Measurements from ENCODE around the gene FAM53A. TPM values are rescaled to one million over a fixed set of nuclear protein-coding genes. Genes with fewer than 3 reads are reported as not detected.

FAM53A gene
- total RNA-seq, 1 donor from 2014 or later = 10.5 TPM

GRCh38 chr4:1683261-1683735 lies 815 bp downstream of the FAM53A start:
- no peaks in the 10 kb centered on the region for H3K27me3 Mint-ChIP-seq (ENCODE audit: low read depth)
- no peaks in the 10 kb centered on the region for H3K9me3 Mint-ChIP-seq
- peak overlapping the region; percentile 74 for H3K4me3 Mint-ChIP-seq
- peaks cover 10% of the 10 kb centered on the region for H3K4me1 Mint-ChIP-seq
- H3K27ac Mint-ChIP-seq = peak overlapping the region; percentile 86
- no peak for DNase-seq (ENCODE audit: low spot score in 2 of 2, unreplicated experiment in 2 of 2)
- TF ChIP-seq CTCF (IDR thresholded peaks at IDR 0.05; ENCODE audit: unreplicated experiment) = no peak
- no peaks in the 10 kb centered on the region for H3K36me3 Mint-ChIP-seq

GRCh38 chr4:1682860-1683259 lies 1.3 kb downstream of the FAM53A start:
- Mint-ChIP-seq H3K27ac (peak overlapping the region; percentile 23), H3K4me3 (peak overlapping the region; percentile 74), H3K4me1 (peaks cover 10% of the 10 kb centered on the region), H3K36me3 (no peaks in the 10 kb centered on the region), H3K9me3 (no peaks in the 10 kb centered on the region), H3K27me3 (ENCODE audit: low read depth) (no peaks in the 10 kb centered on the region)
- DNase-seq (ENCODE audit: low spot score in 2 of 2, unreplicated experiment in 2 of 2) = no peak
- no peak for TF ChIP-seq CTCF (IDR thresholded peaks at IDR 0.05; ENCODE audit: unreplicated experiment)

DNA sequence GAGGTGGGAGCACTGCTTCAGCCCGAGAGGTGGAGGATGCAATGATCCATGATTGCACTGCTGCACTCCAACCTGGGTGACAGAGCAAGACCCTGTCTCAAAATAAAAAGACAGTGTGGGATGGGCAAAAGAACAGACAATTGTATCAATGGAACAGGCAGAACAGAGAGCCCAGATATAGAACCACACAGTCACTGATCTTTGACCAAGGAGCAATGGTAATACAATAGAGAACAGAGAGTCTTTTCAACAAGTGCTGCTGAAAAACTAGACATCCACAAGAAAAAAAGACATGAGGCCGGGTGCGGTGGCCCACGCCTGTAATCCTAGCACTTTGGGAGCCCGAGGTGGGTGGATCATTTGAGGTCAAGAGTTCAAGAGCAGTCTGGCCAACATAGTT lies 5.9 kb downstream of the FAM53A start:
- Mint-ChIP-seq H3K27ac (no peak overlapping the region), H3K9me3 (no peaks in the 10 kb centered on the region), H3K4me1 (peaks cover 6% of the 10 kb centered on the region), H3K4me3 (no peak overlapping the region), H3K27me3 (ENCODE audit: low read depth) (peaks cover 5% of the 10 kb centered on the region), H3K36me3 (no peaks in the 10 kb centered on the region)
- DNase-seq (ENCODE audit: low spot score in 2 of 2, unreplicated experiment in 2 of 2) = no peak
- no peak for TF ChIP-seq CTCF (IDR thresholded peaks at IDR 0.05; ENCODE audit: unreplicated experiment)

- Mint-ChIP-seq H3K9me3 (no peaks in the 10 kb centered on the region), H3K36me3 (no peaks in the 10 kb centered on the region), H3K4me3 (no peak overlapping the region), H3K27ac (no peak overlapping the region), H3K4me1 (no peaks in the 10 kb centered on the region), H3K27me3 (ENCODE audit: low read depth) (peaks cover 5% of the 10 kb centered on the region)
- TF ChIP-seq CTCF (IDR thresholded peaks at IDR 0.05; ENCODE audit: unreplicated experiment) = no peak
- no peak for DNase-seq (ENCODE audit: low spot score in 2 of 2, unreplicated experiment in 2 of 2)
Measured at GRCh38 chr4:1676605-1677525, 7.2 kb downstream of the FAM53A start.

DNA sequence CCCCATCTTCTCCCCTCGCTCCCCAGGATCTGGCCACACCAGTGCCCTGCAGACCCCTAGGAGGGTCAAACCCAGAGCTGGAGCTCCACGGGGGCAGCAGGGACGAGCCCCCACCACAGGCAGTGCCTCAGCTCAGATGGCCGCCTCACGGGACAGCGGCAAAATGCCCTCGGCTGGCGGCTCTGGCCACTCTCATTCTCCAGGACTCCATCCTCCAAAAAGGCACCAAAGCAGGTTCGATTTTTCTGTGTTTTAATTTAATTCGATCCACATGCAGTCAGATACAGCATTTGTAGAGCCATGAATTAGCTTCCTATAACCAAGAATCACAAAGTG lies 8.3 kb downstream of the FAM53A start:
- no peak for TF ChIP-seq CTCF (IDR thresholded peaks at IDR 0.05; ENCODE audit: unreplicated experiment)
- Mint-ChIP-seq H3K36me3 (no peaks in the 10 kb centered on the region), H3K9me3 (no peaks in the 10 kb centered on the region), H3K4me3 (no peak overlapping the region), H3K27me3 (ENCODE audit: low read depth) (peaks cover 5% of the 10 kb centered on the region), H3K4me1 (no peaks in the 10 kb centered on the region), H3K27ac (no peak overlapping the region)
- no peak for DNase-seq (ENCODE audit: low spot score in 2 of 2, unreplicated experiment in 2 of 2)

Data from mesothelial cell of epicardium (in vitro differentiated cells).